SK-N-SH treated with all-trans-retinoic acid at 6 μM for 48 hours (cell line): ENCODE results near the gene DDX39A.

Experiments used
- ATAC-seq: fragments of 200-7000 bp; cut with Tn5 transposase; 3 replicates; pipeline ENCODE4 v1.9.1; 2020; ENCODE audit warnings: mild to moderate bottlenecking, moderate library complexity
- ARNTL ChIP-seq: fragments of 450-650 bp; formaldehyde crosslinking; IDR thresholded peaks from 2 replicates; pipeline ENCODE4 v1.5.0; 2020; ENCODE audit warnings: low read depth, mild to moderate bottlenecking, moderate library complexity, borderline replicate concordance
- BACH2 ChIP-seq: fragments of 250-450 bp; sonication (Bioruptor Pico); IDR thresholded peaks from 2 replicates; pipeline ENCODE4 v1.9.0; 2021; ENCODE audit warnings: mild to moderate bottlenecking, borderline replicate concordance
- CSDC2 ChIP-seq: fragments of 250-450 bp; sonication (Bioruptor Pico); IDR thresholded peaks from 2 replicates; pipeline ENCODE4 v1.5.0; 2020; ENCODE audit warnings: mild to moderate bottlenecking, moderate library complexity
- CSRNP3 ChIP-seq: fragments of 250-450 bp; sonication (Bioruptor Pico); IDR thresholded peaks from 2 replicates; pipeline ENCODE4 v1.5.1; 2021; ENCODE audit warnings: mild to moderate bottlenecking, moderate library complexity
- ESRRG ChIP-seq: fragments of 250-450 bp; sonication (Bioruptor Pico); IDR thresholded peaks from 2 replicates; pipeline ENCODE4 v1.6.1; 2021; ENCODE audit warnings: mild to moderate bottlenecking
- GLIS3 ChIP-seq: fragments of 250-450 bp; sonication (Bioruptor Pico); IDR thresholded peaks from 2 replicates; pipeline ENCODE4 v1.5.0; 2020; ENCODE audit warnings: mild to moderate bottlenecking, moderate library complexity
- ISL1 ChIP-seq: fragments of 250-450 bp; sonication (Bioruptor Pico); IDR thresholded peaks from 2 replicates; pipeline ENCODE4 v2.1.2; 2022; ENCODE audit warnings: mild to moderate bottlenecking, moderate library complexity
- OSR1 ChIP-seq: fragments of 250-450 bp; sonication (Bioruptor Pico); IDR thresholded peaks from 2 replicates; pipeline ENCODE4 v1.8.0; 2022; ENCODE audit warnings: moderate library complexity, mild to moderate bottlenecking, inconsistent platforms
- PATZ1 ChIP-seq: fragments of 250-450 bp; sonication (Bioruptor Pico); IDR thresholded peaks from 2 replicates; pipeline ENCODE4 v1.8.0; 2020; ENCODE audit warnings: mild to moderate bottlenecking, moderate library complexity, borderline replicate concordance
- PPARA ChIP-seq: fragments of 250-450 bp; sonication (Bioruptor Pico); IDR thresholded peaks from 2 replicates; pipeline ENCODE4 v1.5.0; 2020; ENCODE audit warnings: mild to moderate bottlenecking, borderline replicate concordance
- TCF4 ChIP-seq: fragments of 250-450 bp; sonication (Bioruptor Pico); IDR thresholded peaks from 2 replicates; pipeline ENCODE4 v1.8.0; 2021; ENCODE audit warnings: mild to moderate bottlenecking, moderate library complexity, borderline replicate concordance
- ZC3H10 ChIP-seq: fragments of 250-450 bp; sonication (Bioruptor Pico); IDR thresholded peaks from 2 replicates; pipeline ENCODE4 v1.5.1; 2021; ENCODE audit warnings: mild to moderate bottlenecking, moderate library complexity
- ZFP3 ChIP-seq: fragments of 250-450 bp; sonication (Bioruptor Pico); IDR thresholded peaks from 2 replicates; pipeline ENCODE4 v1.5.0; 2020; ENCODE audit warnings: mild to moderate bottlenecking, moderate library complexity
- ZFP30 ChIP-seq: fragments of 450-650 bp; formaldehyde crosslinking; IDR thresholded peaks from 2 replicates; pipeline ENCODE4 v1.5.0; 2022; ENCODE audit warnings: mild to moderate bottlenecking, moderate library complexity
- ZNF565 ChIP-seq: fragments of 450-650 bp; formaldehyde crosslinking; conservative IDR thresholded peaks from 2 replicates; pipeline ENCODE4 v1.5.0; 2020; ENCODE audit warnings: low read depth, mild to moderate bottlenecking, moderate library complexity
- ZNF70 ChIP-seq: fragments of 450-650 bp; formaldehyde crosslinking; IDR thresholded peaks from 2 replicates; pipeline ENCODE4 v1.5.0; 2020; ENCODE audit warnings: mild to moderate bottlenecking, moderate library complexity
- ZNF8 ChIP-seq: fragments of 450-650 bp; formaldehyde crosslinking; IDR thresholded peaks from 2 replicates; pipeline ENCODE4 v1.5.0; 2020; ENCODE audit warnings: mild to moderate bottlenecking, moderate library complexity
- TF ChIP-seq, protein P1 (sequence below): fragments of 250-450 bp; sonication (Bioruptor Pico); IDR thresholded peaks from 2 replicates; pipeline ENCODE4 v1.5.1; 2020; ENCODE audit warnings: low read depth, mild to moderate bottlenecking, moderate library complexity
- TF ChIP-seq, protein P2 (sequence below): fragments of 250-450 bp; sonication (Bioruptor Pico); IDR thresholded peaks from 2 replicates; pipeline ENCODE4 v1.8.0; 2021; ENCODE audit warnings: low read depth, mild to moderate bottlenecking, moderate library complexity, borderline replicate concordance
- TF ChIP-seq, protein P3 (sequence below): fragments of 250-450 bp; sonication (Bioruptor Pico); IDR thresholded peaks from 2 replicates; pipeline ENCODE4 v1.5.0; 2020; ENCODE audit warnings: mild to moderate bottlenecking, moderate library complexity

DDX39A gene

DNA sequence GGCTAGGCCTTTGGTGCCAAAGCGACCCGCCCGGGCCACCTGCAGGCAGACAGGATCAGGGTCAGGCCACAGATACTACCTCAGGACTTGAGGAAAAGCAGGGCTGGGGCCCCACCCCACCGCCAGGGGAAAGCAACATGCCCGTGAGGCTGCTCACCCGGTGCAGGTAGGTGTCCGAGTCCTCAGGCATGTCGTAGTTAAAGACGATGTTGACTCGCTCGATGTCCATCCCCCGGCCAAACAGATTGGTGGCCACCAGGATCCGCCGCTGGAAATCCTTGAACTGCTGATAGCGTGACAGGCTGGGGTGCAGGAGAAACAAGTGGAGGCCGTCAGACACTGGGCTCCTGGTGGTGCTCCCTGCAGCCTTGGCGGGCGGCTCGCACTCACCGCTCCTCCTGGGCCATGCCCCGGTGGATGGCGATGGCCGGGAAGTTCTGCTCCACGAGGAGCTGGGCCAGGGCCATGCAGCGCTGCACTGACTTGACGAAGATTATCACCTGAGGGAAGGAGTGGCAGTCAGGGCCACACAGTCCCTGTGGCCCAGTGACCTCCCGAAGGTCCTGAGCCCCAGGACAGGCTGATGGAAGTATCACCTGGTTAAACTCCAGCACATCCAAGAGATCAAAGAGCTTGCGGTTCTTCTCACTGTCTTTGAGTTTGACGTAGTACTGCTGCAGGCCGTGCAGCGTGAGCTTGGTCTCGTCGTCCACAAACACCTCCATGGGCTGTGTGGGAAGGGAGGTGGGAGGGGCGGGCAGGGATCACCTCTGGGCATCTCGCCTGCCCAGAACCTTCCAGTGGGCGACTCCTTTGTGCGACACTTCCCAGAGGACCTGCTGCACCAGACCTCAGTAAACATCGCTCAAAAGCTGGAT is 9.8 kb downstream of the DDX39A start (continued):
- TF ChIP-seq PATZ1 (CRISPR knock-in tag) (no peak), CSRNP3 (CRISPR knock-in tag) (no peak)
- TF ChIP-seq, all 23 proteins: peak for 0

DNA sequence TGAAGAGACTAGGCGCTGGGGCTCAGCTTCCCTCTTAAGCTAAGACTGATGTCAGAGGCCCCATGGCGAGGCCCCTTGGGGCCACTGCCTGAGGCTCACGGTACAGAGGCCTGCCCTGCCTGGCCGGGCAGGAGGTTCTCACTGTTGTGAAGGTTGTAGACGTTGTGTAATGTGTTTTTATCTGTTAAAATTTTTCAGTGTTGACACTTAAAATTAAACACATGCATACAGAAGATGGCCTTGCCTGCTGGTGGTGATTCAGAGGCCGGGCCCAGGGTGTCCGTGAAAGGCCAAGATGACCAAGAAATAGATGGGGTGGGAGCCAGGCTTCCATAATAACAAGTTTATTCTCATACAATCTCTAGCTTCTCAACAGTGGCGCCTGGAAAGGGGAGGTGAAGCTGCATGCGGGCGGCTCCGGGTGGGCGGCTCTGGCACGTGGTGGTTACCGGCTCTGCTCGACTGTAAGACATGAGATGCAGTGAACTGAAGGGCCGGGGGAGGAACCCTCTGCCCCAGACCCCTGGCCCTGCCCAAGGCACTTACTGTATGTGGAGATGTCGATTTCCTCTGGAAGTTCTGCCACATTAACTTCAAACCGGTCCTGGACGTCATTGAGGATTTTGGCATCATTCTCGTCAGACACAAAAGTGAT is 10.5 kb downstream of the DDX39A start:
- TF ChIP-seq PPARA (no peak), ESRRG (CRISPR knock-in tag) (no peak), CSDC2 (no peak), TCF4 (no peak), ZC3H10 (CRISPR knock-in tag) (no peak), BACH2 (CRISPR knock-in tag) (no peak), ZFP30 (no peak), ZNF565 (CRISPR knock-in tag) (no peak), GLIS3 (CRISPR knock-in tag) (no peak), ARNTL (CRISPR knock-in tag) (no peak), PATZ1 (CRISPR knock-in tag) (no peak), ZFP3 (no peak), OSR1 (CRISPR knock-in tag) (no peak), ISL1 (no peak), ZNF8 (CRISPR knock-in tag) (no peak), CSRNP3 (CRISPR knock-in tag) (no peak), ZNF70 (CRISPR knock-in tag) (no peak)
- TF ChIP-seq, protein P1, sequence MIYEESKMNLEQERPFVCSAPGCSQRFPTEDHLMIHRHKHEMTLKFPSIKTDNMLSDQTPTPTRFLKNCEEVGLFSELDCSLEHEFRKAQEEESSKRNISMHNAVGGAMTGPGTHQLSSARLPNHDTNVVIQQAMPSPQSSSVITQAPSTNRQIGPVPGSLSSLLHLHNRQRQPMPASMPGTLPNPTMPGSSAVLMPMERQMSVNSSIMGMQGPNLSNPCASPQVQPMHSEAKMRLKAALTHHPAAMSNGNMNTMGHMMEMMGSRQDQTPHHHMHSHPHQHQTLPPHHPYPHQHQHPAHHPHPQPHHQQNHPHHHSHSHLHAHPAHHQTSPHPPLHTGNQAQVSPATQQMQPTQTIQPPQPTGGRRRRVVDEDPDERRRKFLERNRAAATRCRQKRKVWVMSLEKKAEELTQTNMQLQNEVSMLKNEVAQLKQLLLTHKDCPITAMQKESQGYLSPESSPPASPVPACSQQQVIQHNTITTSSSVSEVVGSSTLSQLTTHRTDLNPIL, result no peak
- TF ChIP-seq, protein P2, sequence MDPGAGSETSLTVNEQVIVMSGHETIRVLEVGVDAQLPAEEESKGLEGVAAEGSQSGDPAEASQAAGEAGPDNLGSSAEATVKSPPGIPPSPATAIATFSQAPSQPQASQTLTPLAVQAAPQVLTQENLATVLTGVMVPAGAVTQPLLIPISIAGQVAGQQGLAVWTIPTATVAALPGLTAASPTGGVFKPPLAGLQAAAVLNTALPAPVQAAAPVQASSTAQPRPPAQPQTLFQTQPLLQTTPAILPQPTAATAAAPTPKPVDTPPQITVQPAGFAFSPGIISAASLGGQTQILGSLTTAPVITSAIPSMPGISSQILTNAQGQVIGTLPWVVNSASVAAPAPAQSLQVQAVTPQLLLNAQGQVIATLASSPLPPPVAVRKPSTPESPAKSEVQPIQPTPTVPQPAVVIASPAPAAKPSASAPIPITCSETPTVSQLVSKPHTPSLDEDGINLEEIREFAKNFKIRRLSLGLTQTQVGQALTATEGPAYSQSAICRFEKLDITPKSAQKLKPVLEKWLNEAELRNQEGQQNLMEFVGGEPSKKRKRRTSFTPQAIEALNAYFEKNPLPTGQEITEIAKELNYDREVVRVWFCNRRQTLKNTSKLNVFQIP (CRISPR knock-in tag), result no peak
- TF ChIP-seq, protein P3, sequence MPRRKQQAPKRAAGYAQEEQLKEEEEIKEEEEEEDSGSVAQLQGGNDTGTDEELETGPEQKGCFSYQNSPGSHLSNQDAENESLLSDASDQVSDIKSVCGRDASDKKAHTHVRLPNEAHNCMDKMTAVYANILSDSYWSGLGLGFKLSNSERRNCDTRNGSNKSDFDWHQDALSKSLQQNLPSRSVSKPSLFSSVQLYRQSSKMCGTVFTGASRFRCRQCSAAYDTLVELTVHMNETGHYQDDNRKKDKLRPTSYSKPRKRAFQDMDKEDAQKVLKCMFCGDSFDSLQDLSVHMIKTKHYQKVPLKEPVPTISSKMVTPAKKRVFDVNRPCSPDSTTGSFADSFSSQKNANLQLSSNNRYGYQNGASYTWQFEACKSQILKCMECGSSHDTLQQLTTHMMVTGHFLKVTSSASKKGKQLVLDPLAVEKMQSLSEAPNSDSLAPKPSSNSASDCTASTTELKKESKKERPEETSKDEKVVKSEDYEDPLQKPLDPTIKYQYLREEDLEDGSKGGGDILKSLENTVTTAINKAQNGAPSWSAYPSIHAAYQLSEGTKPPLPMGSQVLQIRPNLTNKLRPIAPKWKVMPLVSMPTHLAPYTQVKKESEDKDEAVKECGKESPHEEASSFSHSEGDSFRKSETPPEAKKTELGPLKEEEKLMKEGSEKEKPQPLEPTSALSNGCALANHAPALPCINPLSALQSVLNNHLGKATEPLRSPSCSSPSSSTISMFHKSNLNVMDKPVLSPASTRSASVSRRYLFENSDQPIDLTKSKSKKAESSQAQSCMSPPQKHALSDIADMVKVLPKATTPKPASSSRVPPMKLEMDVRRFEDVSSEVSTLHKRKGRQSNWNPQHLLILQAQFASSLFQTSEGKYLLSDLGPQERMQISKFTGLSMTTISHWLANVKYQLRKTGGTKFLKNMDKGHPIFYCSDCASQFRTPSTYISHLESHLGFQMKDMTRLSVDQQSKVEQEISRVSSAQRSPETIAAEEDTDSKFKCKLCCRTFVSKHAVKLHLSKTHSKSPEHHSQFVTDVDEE, result no peak
- no peak for ATAC-seq
